ENCODE measurements around the gene ACTRT2.

DNA sequence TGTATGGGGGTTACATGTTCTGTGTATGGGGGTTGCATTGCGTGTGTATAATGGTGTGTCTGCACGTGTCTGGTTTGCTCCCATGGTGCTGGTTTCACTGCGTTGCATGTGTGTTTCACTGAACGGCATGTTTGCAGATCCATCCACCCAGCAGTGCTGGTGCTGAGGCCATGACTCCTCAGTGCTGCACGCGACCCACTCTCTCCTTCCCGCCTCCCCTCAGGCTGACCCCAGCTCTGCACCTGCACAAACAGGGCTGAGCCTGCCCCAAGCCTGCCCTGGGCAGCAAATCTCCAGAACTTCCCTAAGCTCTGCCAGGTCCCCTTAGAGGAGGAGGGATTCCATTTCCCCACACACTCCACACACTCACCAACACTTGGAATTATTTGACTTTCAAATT lies 18.7 kb downstream of the ACTRT2 start:
- TF ChIP-seq POLR2A (IDR thresholded peaks at IDR 0.05; ENCODE audit: low read depth, low read length), result no peak
- TF ChIP-seq POLR2AphosphoS5 (IDR thresholded peaks at IDR 0.05; ENCODE audit: low read depth, low read length), result no peak
- TF ChIP-seq SPI1 (IDR thresholded peaks at IDR 0.05; ENCODE audit: low read depth, low read length), result no peak
- no peak for TF ChIP-seq TAF1 (IDR thresholded peaks at IDR 0.05; ENCODE audit: low read depth, low read length)
